GM10266 (cell line): ENCODE measurements around the gene NFIB.

Experiments
- DNase-seq: peaks from one replicate; pipeline ENCODE4 v3.0.0; 2012; ENCODE audit errors: extremely low spot score
- CTCF ChIP-seq: IDR thresholded peaks from 2 replicates; pipeline ENCODE4 v1.5.1; 2012; ENCODE audit warnings: mild to moderate bottlenecking, low read depth; ENCODE audit not compliant: control insufficient read depth, insufficient read depth; ENCODE audit errors: missing control alignments

The NFIB gene

DNA sequence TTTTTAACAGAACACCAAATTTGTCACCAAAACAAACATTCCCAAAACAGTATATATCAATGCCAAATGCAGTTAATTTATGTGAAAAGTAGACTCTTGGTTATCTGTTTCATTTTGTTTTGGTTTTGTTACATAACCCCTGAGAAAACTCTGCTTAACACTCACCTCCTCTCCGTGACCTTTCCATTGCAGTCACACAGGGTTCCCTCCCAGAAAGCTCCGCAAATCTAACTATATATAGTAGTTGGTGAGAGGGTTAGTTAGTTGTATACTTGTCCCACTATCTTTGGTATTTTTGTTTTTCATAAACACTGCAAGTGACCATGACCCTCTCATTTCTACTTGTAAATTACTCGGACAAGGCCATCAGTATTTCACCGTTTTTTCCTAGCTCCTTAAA is 25.5 kb downstream of the NFIB start:
- no peak for DNase-seq
- TF ChIP-seq CTCF = no peak

DNA sequence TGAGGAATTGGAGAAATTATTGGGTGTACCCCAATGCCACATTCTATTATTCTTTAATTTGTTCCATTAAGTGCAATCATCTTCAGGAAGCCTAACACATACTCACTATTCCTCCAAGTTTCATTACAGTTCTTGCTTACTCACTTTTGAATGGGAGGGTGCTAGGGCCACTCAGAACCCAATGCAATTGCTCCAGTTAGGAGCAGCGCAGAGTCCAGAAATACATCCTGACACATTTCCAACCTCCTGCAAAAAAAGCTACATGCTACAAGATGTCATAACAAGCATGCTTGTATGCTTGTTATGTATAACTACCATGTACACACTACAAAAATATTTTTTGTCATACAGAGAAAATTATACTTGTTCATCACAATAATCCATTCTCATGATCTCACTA is 27.8 kb downstream of the NFIB start:
- no peak for TF ChIP-seq CTCF

GRCh38 chr9:14283276-14283675 is 30.7 kb downstream of the NFIB start:
- TF ChIP-seq CTCF = no peak

More for the DNA sequence above, 27.8 kb downstream of the NFIB start:
- no peak for DNase-seq

GRCh38 chr9:14281876-14282275 is 32.1 kb downstream of the NFIB start:
- no peak for TF ChIP-seq CTCF
- no peak for DNase-seq

More at GRCh38 chr9:14283276-14283675, 30.7 kb downstream of the NFIB start:
- no peak for DNase-seq

DNA sequence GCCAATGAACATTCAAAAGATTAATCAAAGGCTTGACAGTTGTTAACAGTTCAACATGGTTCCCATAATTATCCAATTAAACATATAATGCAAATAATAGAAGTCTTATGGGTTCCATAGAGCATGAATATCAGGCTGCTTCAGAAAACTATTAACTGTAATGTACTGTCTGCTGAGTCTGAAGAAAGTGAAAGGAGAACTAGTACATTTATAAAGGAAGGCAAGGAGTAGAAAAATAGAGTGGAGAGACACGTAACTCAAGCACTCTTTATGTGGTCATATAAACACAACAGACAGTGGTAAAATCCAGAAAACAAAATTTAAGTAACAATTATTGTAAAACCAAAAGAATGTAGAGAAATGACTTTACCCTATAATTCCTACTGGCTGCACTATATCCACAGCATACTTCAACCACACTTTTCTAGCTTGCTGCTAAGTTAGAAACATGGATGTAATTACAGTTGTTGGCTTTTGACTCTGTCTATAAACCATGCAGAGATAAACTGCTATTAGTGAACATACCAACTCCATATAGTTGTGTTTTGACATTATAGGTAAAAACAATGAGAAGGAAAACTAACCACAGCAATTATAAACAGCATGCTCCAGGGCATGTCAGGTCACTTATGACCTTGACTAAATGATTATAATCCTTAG is 32.7 kb downstream of the NFIB start:
- no peak for DNase-seq
- TF ChIP-seq CTCF = no peak

DNA sequence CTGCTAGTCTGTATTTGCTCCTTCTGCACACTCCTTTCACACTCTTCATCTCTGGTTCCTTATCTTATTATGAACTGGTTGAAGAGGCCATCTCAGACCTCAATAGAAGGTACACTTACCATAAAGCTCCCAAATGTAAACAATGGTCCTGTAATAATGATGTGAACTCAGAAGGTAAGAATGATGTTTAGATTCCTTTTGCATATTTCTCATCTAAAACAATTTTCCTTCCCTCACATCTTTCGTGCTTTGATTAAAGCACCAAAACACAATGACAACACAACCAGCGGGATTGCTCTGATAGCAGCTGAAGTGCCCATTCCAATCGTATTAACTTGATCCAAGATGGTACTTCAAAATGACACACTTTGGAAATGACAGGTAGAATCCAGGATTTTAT is 34.3 kb downstream of the NFIB start:
- no peak for TF ChIP-seq CTCF
- no peak for DNase-seq

- DNase-seq = no peak
- TF ChIP-seq CTCF = no peak
These were observed 35.6 kb downstream of the NFIB start for GRCh38 chr9:14278291-14278721.
